ENCODE measurements around the gene ZYG11B.

DNA sequence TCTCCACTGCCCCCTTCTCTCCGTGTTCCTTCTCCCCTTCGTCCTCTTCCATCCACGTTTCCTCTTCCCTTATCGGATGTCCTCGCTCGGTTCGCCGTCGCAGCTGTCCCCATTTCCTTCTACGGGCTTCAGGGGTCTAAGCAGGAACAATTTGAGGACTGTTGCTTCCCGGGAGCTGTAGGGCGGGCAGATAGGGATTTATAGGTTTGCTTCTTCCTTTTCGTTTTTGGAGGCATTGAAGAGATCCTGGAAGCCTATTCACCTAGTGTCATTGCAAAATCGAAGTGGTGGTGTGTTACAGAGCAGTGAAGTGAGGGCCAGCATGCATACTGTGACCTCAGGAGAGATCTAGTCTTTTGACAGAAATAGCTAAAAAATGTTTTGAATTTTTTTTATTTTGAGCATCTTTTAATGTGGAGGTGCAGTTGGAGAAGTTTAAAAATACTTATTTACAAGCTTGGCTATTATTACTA, 897 bp downstream of the ZYG11B start:
- TF ChIP-seq POLR2A (IDR thresholded peaks at IDR 0.05; ENCODE audit: low read depth, low read length) (no peak), TAF1 (IDR thresholded peaks at IDR 0.05; ENCODE audit: borderline replicate concordance, low read depth, low read length) (no peak)

Measured in GM12892 (cell line).